ENCODE results near the gene PSMD7.
"Not testable (repeated sequence)": the region's sequence is repeated elsewhere in the genome, so short reads cannot be mapped to it uniquely, and the experiment has no call there.

Gene PSMD7

DNA sequence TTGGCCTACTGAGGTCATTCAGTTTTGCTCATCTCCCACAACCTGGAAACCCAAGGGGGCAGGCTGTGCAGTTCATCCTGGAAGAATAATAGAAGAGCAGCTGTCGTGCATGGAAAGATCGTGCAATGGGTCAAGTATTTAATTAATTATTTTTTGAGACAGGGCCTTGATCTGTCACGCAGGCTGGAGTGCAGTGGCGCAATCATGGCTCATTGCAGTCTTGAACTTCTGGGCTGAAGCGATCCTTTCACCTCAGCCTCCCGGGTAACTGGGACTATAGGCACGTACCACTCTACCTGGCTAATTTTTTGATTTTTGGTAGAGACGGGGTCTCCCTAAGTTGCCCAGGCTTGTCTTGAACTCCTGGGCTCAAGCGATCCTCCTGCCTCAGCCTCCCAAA is 31.7 kb downstream of the PSMD7 start:
- not testable (repeated sequence) for H3K4me3 ChIP-seq (ENCODE audit: low read depth in 1 of 5, low read length in 5 of 5); H3K27ac ChIP-seq (ENCODE audit: low read depth, low read length); H3K9ac ChIP-seq (ENCODE audit: low read length in 5 of 5); H3K4me1 ChIP-seq (ENCODE audit: control insufficient read depth in 5 of 5, insufficient read depth in 5 of 5, low read length in 5 of 5); H3K9me3 ChIP-seq (ENCODE audit: control insufficient read depth in 5 of 5, low read length in 5 of 5); H3K27me3 ChIP-seq (ENCODE audit: control insufficient read depth in 5 of 5, insufficient read depth in 4 of 5, low read length in 5 of 5)
- H3K36me3 ChIP-seq (ENCODE audit: control insufficient read depth in 5 of 5, insufficient read depth in 5 of 5, low read length in 5 of 5) = peaks cover 0 to 56% (median 39%) of the 10 kb centered on the region in 5 donors

DNA sequence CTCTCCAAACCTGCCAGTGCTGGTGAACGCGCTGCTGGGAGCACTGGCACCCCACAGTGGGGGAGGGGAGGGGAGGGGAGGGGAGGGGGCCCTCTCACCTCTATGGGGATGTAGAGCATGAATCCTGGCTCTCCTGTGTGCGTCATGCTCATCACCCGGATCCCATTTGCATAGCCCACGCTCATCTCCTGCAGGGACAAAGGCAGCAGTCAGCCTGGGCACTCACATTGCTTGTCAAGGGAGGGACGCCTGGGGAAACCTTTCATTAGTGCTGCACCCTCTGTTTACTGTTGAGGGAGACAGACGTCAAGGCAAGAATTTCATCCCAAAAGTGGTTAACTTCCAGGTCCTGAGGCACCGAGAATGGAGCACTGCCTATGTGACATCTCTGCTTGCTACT is 35.9 kb downstream of the PSMD7 start:
- not testable (repeated sequence) for H3K4me1 ChIP-seq (ENCODE audit: control insufficient read depth in 5 of 5, insufficient read depth in 5 of 5, low read length in 5 of 5); H3K9me3 ChIP-seq (ENCODE audit: control insufficient read depth in 5 of 5, low read length in 5 of 5); H3K4me3 ChIP-seq (ENCODE audit: low read depth in 1 of 5, low read length in 5 of 5); H3K27ac ChIP-seq (ENCODE audit: low read depth, low read length); H3K9ac ChIP-seq (ENCODE audit: low read length in 5 of 5); H3K27me3 ChIP-seq (ENCODE audit: control insufficient read depth in 5 of 5, insufficient read depth in 4 of 5, low read length in 5 of 5)
- peaks cover 0 to 53% (median 27%) of the 10 kb centered on the region in 5 donors for H3K36me3 ChIP-seq (ENCODE audit: control insufficient read depth in 5 of 5, insufficient read depth in 5 of 5, low read length in 5 of 5)

DNA sequence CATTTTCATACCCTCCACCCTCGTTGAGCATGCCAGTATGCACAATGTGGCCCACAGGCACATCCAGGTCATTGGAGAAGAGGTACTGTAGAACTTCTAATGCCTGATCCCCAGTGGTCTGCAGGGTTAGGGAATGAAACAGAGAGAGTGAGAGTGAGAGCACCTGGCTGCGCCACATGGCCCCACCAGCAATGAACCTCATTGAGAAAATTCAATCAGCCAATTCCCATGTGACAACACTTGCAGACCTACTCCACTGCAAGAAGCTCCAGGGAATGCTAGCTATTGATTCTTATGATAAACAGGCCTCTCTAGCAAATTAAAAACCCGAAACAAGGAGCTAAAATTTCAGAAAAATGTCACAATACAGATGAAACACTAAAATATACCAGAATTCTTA is 40.9 kb downstream of the PSMD7 start:
- not testable (repeated sequence) for H3K4me3 ChIP-seq (ENCODE audit: low read depth in 1 of 5, low read length in 5 of 5); H3K27ac ChIP-seq (ENCODE audit: low read depth, low read length); H3K4me1 ChIP-seq (ENCODE audit: control insufficient read depth in 5 of 5, insufficient read depth in 5 of 5, low read length in 5 of 5); H3K27me3 ChIP-seq (ENCODE audit: control insufficient read depth in 5 of 5, insufficient read depth in 4 of 5, low read length in 5 of 5); H3K9ac ChIP-seq (ENCODE audit: low read length in 5 of 5); H3K9me3 ChIP-seq (ENCODE audit: control insufficient read depth in 5 of 5, low read length in 5 of 5)
- peaks cover 0 to 55% (median 27%) of the 10 kb centered on the region in 5 donors for H3K36me3 ChIP-seq (ENCODE audit: control insufficient read depth in 5 of 5, insufficient read depth in 5 of 5, low read length in 5 of 5)

DNA sequence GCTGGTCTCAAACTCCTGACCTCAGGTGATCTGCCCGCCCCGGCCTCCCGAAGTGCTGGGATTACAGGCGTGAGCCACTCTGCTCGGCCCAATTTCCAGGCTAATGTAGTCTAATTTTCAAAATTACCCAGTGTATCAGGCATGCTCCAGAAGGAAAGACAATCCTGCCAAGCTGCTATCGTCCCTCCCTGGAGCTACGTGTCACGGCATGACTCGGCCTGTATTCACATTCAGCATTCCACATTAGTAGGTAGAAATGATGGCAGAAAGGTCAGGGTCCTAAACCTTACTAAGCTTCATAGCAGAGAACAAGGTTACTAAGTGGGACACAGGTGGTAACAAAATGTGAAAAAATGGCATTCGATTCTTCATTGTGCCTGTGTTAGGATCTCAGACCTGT is 42.6 kb downstream of the PSMD7 start:
- not testable (repeated sequence) for H3K27ac ChIP-seq (ENCODE audit: low read depth, low read length); H3K9ac ChIP-seq (ENCODE audit: low read length in 5 of 5); H3K27me3 ChIP-seq (ENCODE audit: control insufficient read depth in 5 of 5, insufficient read depth in 4 of 5, low read length in 5 of 5); H3K4me3 ChIP-seq (ENCODE audit: low read depth in 1 of 5, low read length in 5 of 5); H3K9me3 ChIP-seq (ENCODE audit: control insufficient read depth in 5 of 5, low read length in 5 of 5); H3K4me1 ChIP-seq (ENCODE audit: control insufficient read depth in 5 of 5, insufficient read depth in 5 of 5, low read length in 5 of 5)
- H3K36me3 ChIP-seq (ENCODE audit: control insufficient read depth in 5 of 5, insufficient read depth in 5 of 5, low read length in 5 of 5) = peaks cover 3 to 59% (median 25%) of the 10 kb centered on the region in 5 donors

DNA sequence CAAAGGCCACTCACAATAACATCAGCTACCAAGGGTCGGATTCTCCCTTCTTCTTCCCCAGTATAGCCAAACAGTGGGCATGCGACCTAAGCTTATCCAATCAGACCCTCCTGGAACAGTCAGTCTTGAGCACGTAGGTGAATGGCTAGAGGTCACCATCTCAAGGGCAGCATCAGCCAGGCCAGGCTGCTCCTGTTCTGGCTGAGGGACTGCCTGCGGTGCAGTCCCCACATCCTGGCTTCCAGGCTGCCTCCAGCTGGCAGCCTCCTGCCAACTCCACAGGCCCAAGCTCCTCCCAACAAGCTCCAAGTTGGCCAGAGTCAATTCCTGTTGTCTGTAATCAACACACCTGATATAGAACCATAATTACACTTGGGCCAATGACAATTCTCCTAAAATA is 56.4 kb downstream of the PSMD7 start:
- H3K27me3 ChIP-seq (ENCODE audit: control insufficient read depth in 5 of 5, insufficient read depth in 4 of 5, low read length in 5 of 5); H3K27ac ChIP-seq (ENCODE audit: low read depth, low read length); H3K4me1 ChIP-seq (ENCODE audit: control insufficient read depth in 5 of 5, insufficient read depth in 5 of 5, low read length in 5 of 5); H3K9ac ChIP-seq (ENCODE audit: low read length in 5 of 5); H3K9me3 ChIP-seq (ENCODE audit: control insufficient read depth in 5 of 5, low read length in 5 of 5); H3K4me3 ChIP-seq (ENCODE audit: low read depth in 1 of 5, low read length in 5 of 5): not testable (repeated sequence)
- H3K36me3 ChIP-seq (ENCODE audit: control insufficient read depth in 5 of 5, insufficient read depth in 5 of 5, low read length in 5 of 5) = peaks cover 9 to 70% (median 38%) of the 10 kb centered on the region in 5 donors

Data from subcutaneous abdominal adipose tissue (tissue), 5 donors.